CD8-positive, alpha-beta memory T cell (primary cell): ENCODE results near the gene PPARA. TPM values are rescaled to one million over a fixed set of nuclear protein-coding genes. Genes with fewer than 3 reads are reported as not detected.
A peak's percentile ranks its signal among the peaks of the same experiment; 100 is the strongest.
"Not testable (repeated sequence)": the region's sequence is repeated elsewhere in the genome, so short reads cannot be mapped to it uniquely, and the experiment has no call there.

ENCODE experiments used
- CTCF ChIA-PET: fragments of 350-600 bp; sonication (Branson Sonifier 250); formaldehyde crosslinking; loops from one replicate; lab custom pipeline; 2021; ENCODE audit warnings: antibody characterized with exemption; lab: Charles Lee
- POLR2A ChIA-PET: fragments of 350-600 bp; sonication (Branson Sonifier 250); formaldehyde crosslinking; loops from one replicate; lab custom pipeline; 2021; ENCODE audit warnings: antibody characterized with exemption; lab: Charles Lee
- DNase-seq, 5 donors: peaks; one replicate each; pipeline versions ENCODE4 v3.0.0 to v3.0.0-alpha.2; 2020 to 2022; ENCODE audit warnings: mixed read lengths in 1 of 5
- H3K27ac ChIP-seq: one replicate; pipeline ENCODE4 v1.7.0; 2013; ENCODE audit warnings: low read depth, mild to moderate bottlenecking, low read length, moderate library complexity
- H3K27me3 ChIP-seq: 2 replicates; pipeline ENCODE4 v1.7.0; 2013; ENCODE audit warnings: low read length, mild to moderate bottlenecking; ENCODE audit not compliant: insufficient read depth, poor library complexity, severe bottlenecking
- H3K36me3 ChIP-seq: 2 replicates; pipeline ENCODE4 v1.7.0; 2013; ENCODE audit warnings: mild to moderate bottlenecking, low read length, moderate library complexity; ENCODE audit not compliant: insufficient read depth
- H3K4me1 ChIP-seq: 2 replicates; pipeline ENCODE4 v1.7.0; 2013; ENCODE audit warnings: mild to moderate bottlenecking, low read length, moderate library complexity; ENCODE audit not compliant: insufficient read depth
- H3K4me3 ChIP-seq: 2 replicates; pipeline ENCODE4 v1.7.0; 2013; ENCODE audit warnings: mild to moderate bottlenecking, low read length
- H3K9me3 ChIP-seq: 2 replicates; pipeline ENCODE4 v1.7.0; 2013; ENCODE audit warnings: mild to moderate bottlenecking, low read length
- H3K27ac Mint-ChIP-seq, 8 donors: one replicate each; pipeline ENCODE4 v1.8.0; 2020 to 2021; ENCODE audit warnings: mixed read lengths in 8 of 8, mild to moderate bottlenecking in 6 of 8, inconsistent platforms in 3 of 8, moderate library complexity in 3 of 8
- H3K27me3 Mint-ChIP-seq, 2 donors: one replicate each; pipeline ENCODE4 v1.8.0; 2020 to 2021; ENCODE audit warnings: mixed read lengths in 2 of 2, mild to moderate bottlenecking in 1 of 2, moderate library complexity in 1 of 2
- H3K36me3 Mint-ChIP-seq, 3 donors: one replicate each; pipeline ENCODE4 v1.8.0; 2020 to 2021; ENCODE audit warnings: mixed read lengths in 3 of 3, inconsistent platforms in 1 of 3, mild to moderate bottlenecking in 1 of 3
- H3K4me1 Mint-ChIP-seq, 3 donors: one replicate each; pipeline ENCODE4 v1.8.0; 2020 to 2021; ENCODE audit warnings: mixed read lengths in 3 of 3, inconsistent platforms in 1 of 3, mild to moderate bottlenecking in 1 of 3
- H3K4me3 Mint-ChIP-seq, 7 donors: one replicate each; pipeline ENCODE4 v1.8.0; 2020 to 2021; ENCODE audit warnings: mixed read lengths in 7 of 7, mild to moderate bottlenecking in 6 of 7, moderate library complexity in 4 of 7, inconsistent platforms in 2 of 7
- H3K9me3 Mint-ChIP-seq, 5 donors: one replicate each; pipeline ENCODE4 v1.8.0; 2020 to 2022; ENCODE audit warnings: mixed read lengths in 5 of 5, mild to moderate bottlenecking in 3 of 5, moderate library complexity in 2 of 5, inconsistent platforms in 1 of 5
- polyA plus RNA-seq: library from polyadenylated mRNA; unstranded; fragments of 300-500 nt; fragmentation: Illumina TruSeq; gene quantifications from one replicate; pipeline ENCODE4 v1.2.3, GENCODE V29; 2021
- total RNA-seq, 2 experiments: library from RNA; stranded (reverse); gene quantifications; one replicate each; pipeline ENCODE4 v1.2.3, GENCODE V29; 2021

Gene PPARA
- total and polyA plus RNA-seq, 3 experiments from 2014 or later = 10.1 to 12.9 (median 11.2) TPM

DNA sequence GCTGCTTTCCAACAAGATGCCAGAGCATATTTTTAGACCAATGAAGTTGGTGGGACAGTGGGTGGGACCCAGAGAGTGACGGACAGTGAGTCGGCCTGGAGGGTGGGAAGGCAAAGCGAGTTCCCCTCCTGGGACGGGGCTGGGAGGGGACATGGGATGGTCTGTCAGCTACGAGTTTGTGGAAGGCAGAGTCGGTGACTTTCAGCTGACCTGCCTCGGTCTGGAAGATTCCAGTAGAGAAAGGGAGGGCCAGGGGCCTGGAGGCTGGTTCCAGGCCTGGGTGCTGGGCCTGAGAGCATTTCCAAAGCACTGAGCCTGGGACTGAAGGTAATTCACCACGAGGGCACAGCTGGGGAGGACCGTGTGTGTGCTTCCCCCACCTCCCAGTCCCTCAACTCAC lies 10.9 kb upstream of the PPARA start:
- H3K27me3 Mint-ChIP-seq, H3K4me1 Mint-ChIP-seq, H3K9me3 Mint-ChIP-seq, H3K27ac ChIP-seq, H3K4me1 ChIP-seq, H3K4me3 Mint-ChIP-seq, CTCF ChIA-PET, H3K4me3 ChIP-seq, H3K27ac Mint-ChIP-seq, H3K27me3 ChIP-seq, H3K9me3 ChIP-seq, H3K36me3 ChIP-seq, DNase-seq, H3K36me3 Mint-ChIP-seq: not testable (repeated sequence)
- POLR2A ChIA-PET = interaction anchor here (0.6 kb wide), 1 partner anchor 33 kb away, joined by 3 read pairs; no protein-coding TSS in a partner anchor

- POLR2A ChIA-PET = interaction anchor here (0.6 kb wide), 1 partner anchor 33 kb away, joined by 3 read pairs; no protein-coding TSS in a partner anchor
- DNase-seq = no peak
- H3K4me1 Mint-ChIP-seq = peaks cover 0 to 5% (median 5%) of the 10 kb centered on the region in 3 donors
- peaks cover 0 to 2% of the 10 kb centered on the region in 2 donors for H3K27me3 Mint-ChIP-seq
- H3K4me3 Mint-ChIP-seq = no peak overlapping the region
- Histone ChIP-seq H3K27ac (no peak overlapping the region), H3K4me1 (no peaks in the 10 kb centered on the region), H3K4me3 (no peak overlapping the region), H3K36me3 (no peaks in the 10 kb centered on the region), H3K9me3 (no peaks in the 10 kb centered on the region), H3K27me3 (no peaks in the 10 kb centered on the region)
- H3K27ac Mint-ChIP-seq = no peak overlapping the region
- no peaks in the 10 kb centered on the region for H3K9me3 Mint-ChIP-seq
- no peaks in the 10 kb centered on the region for H3K36me3 Mint-ChIP-seq
- CTCF ChIA-PET = interaction anchor here (0.9 kb wide), 1 partner anchor 9 kb away, joined by 3 read pairs; no protein-coding TSS in a partner anchor
Observed at GRCh38 chr22:46139895-46140350, 10.4 kb upstream of the PPARA start.

DNA sequence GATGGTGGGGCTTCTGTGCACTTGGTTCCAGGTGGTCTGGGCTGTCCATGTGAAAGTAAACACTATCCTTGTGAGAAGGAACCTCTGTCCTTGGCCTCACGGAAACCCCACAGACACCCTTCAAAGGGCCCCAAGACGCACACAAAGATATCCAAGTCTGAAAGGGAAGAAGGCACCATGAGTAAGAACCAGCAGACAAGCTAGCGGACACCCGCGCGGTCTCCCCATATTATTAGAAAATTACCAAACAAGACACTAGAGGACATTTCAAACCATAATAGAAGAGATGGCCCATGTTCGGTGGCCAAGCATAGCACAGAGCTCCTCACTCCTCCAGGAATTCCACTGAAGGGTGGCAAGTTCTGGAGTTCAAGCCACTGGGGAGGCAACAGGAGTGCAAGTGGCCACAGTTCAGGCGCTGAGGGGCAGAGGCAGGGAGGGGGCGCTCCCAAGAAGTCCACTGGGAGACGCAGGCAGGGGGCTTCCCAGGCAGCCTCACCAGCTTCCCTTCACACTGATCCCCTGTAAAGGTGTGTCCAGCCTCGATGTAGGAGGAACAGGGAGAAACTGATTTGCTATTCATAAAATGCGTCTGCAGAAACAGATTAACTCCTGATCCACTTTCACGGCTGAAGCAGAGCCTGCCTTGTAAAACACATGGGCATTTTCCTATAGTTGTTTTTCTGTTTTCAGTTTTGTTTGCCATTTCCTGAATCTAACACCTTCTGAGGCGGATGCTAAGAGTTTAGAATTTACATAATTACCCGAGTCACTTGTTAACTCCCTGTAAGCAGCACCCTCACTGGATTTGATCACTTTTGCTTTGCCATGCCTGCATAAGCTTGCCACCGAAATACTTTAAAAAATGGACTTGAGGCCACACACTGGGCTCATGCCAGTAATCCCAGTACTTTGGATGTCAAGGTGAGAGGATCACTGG lies 9.1 kb upstream of the PPARA start:
- Mint-ChIP-seq H3K27ac (peak overlapping the region in 1 of 8 donors; percentile 19), H3K27me3 (peaks cover 0 to 4% of the 10 kb centered on the region in 2 donors), H3K36me3 (no peaks in the 10 kb centered on the region), H3K9me3 (no peaks in the 10 kb centered on the region), H3K4me1 (peaks cover 0 to 5% (median 5%) of the 10 kb centered on the region in 3 donors), H3K4me3 (peak overlapping the region in 2 of 7 donors; percentile 11 to 37)
- DNase-seq = no peak
- ChIA-PET POLR2A (no interaction called here), CTCF (interaction anchor here (0.9 kb wide), 1 partner anchor 8 kb away, joined by 3 read pairs; no protein-coding TSS in a partner anchor)
- Histone ChIP-seq H3K9me3 (no peaks in the 10 kb centered on the region), H3K36me3 (no peaks in the 10 kb centered on the region), H3K4me3 (no peak overlapping the region), H3K4me1 (no peaks in the 10 kb centered on the region), H3K27me3 (no peaks in the 10 kb centered on the region), H3K27ac (no peak overlapping the region)

DNA sequence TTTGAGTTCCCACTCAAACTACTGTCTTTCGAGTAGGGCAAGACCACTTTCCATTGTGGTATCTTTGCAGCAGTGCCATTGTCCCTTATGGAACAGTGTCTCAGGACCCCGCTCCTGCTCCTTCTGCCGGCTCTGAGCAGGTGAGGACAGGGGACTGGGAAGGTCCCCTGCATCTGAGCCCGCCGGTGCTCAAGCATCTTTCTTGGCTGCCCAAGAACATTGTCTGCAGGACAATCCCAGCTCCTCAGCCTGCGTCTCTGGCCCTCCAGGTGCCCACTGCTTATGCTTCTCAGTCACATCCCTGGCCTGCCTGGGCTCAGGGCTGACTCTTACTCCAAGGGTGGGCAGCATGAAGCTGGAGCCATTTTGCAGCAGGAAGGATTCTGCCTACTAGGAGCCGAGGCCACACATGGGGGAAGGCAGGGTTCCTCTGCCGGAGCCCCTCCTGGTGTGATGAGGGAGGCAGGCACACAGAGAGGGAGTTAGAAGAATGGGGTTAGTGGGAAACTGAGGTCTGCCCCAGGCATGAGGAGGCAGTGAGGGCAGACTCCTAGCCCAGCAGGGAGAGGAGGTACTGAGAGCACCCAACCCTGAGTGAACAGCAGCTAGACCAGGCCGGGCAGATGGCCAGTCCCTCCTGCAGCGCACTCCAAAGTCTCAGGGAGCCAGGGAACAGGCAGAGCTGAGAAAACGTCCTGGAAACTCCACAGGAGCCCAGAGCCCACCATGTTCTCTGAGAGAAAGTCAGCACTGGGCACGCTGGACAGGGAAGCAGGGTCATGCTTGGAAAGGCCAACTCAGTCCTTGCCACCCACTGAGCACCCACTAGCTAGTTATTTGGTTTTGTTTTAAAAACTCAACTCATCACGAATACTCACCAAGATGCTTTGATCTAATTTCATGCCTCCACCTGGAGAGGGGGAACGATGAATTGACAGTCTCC lies 7.5 kb upstream of the PPARA start:
- Histone ChIP-seq H3K27me3 (no peaks in the 10 kb centered on the region), H3K9me3 (no peaks in the 10 kb centered on the region), H3K4me1 (no peaks in the 10 kb centered on the region), H3K36me3 (no peaks in the 10 kb centered on the region), H3K4me3 (no peak overlapping the region), H3K27ac (no peak overlapping the region)
- CTCF ChIA-PET = no interaction called here
- no peaks in the 10 kb centered on the region for H3K36me3 Mint-ChIP-seq
- no peak overlapping the region for H3K4me3 Mint-ChIP-seq
- no peak for DNase-seq
- H3K4me1 Mint-ChIP-seq = peaks cover 0 to 5% (median 5%) of the 10 kb centered on the region in 3 donors
- no peaks in the 10 kb centered on the region for H3K9me3 Mint-ChIP-seq
- no peak overlapping the region for H3K27ac Mint-ChIP-seq
- H3K27me3 Mint-ChIP-seq = peaks cover 0 to 4% of the 10 kb centered on the region in 2 donors
- POLR2A ChIA-PET = no interaction called here

GRCh38 chr22:46143491-46144147 lies 6.7 kb upstream of the PPARA start:
- H3K4me1 Mint-ChIP-seq = peaks cover 0 to 5% (median 5%) of the 10 kb centered on the region in 3 donors
- H3K27ac ChIP-seq = no peak overlapping the region
- POLR2A ChIA-PET = no interaction called here
- H3K9me3 Mint-ChIP-seq = no peaks in the 10 kb centered on the region
- H3K36me3 Mint-ChIP-seq = no peaks in the 10 kb centered on the region
- CTCF ChIA-PET = interaction anchor here (0.7 kb wide), 1 partner anchor 655 kb away, joined by 3 read pairs; no protein-coding TSS in a partner anchor
- no peak overlapping the region for H3K4me3 ChIP-seq
- no peaks in the 10 kb centered on the region for H3K36me3 ChIP-seq
- H3K4me1 ChIP-seq = no peaks in the 10 kb centered on the region
- H3K27ac Mint-ChIP-seq = no peak overlapping the region
- H3K27me3 ChIP-seq = no peaks in the 10 kb centered on the region
- H3K9me3 ChIP-seq = no peaks in the 10 kb centered on the region
- H3K27me3 Mint-ChIP-seq = peaks cover 0 to 4% of the 10 kb centered on the region in 2 donors
- no peak for DNase-seq
- H3K4me3 Mint-ChIP-seq = no peak overlapping the region

GRCh38 chr22:46145361-46145851 lies 4.9 kb upstream of the PPARA start:
- Histone ChIP-seq H3K36me3 (no peaks in the 10 kb centered on the region), H3K27ac (no peak overlapping the region), H3K4me3 (no peak overlapping the region), H3K4me1 (peaks cover 4% of the 10 kb centered on the region), H3K27me3 (no peaks in the 10 kb centered on the region), H3K9me3 (no peaks in the 10 kb centered on the region)
- POLR2A ChIA-PET = no interaction called here
- CTCF ChIA-PET = interaction anchor here (0.7 to 1.7 kb wide), 3 partner anchors 10 to 140 kb away, joined by 3 to 4 read pairs (median 3); no protein-coding TSS in a partner anchor
- no peaks in the 10 kb centered on the region for H3K9me3 Mint-ChIP-seq
- H3K4me3 Mint-ChIP-seq = no peak overlapping the region
- peaks cover 0 to 4% of the 10 kb centered on the region in 2 donors for H3K27me3 Mint-ChIP-seq
- peaks cover 8 to 14% (median 13%) of the 10 kb centered on the region in 3 donors for H3K4me1 Mint-ChIP-seq
- DNase-seq = no peak
- peaks cover 0 to 1% (median 0%) of the 10 kb centered on the region in 3 donors for H3K36me3 Mint-ChIP-seq
- H3K27ac Mint-ChIP-seq = peak overlapping the region in 2 of 8 donors; percentile 39 to 49

- H3K36me3 Mint-ChIP-seq = peaks cover 0 to 3% (median 0%) of the 10 kb centered on the region in 3 donors
- H3K36me3 ChIP-seq = no peaks in the 10 kb centered on the region
- no peak overlapping the region for H3K4me3 ChIP-seq
- no peaks in the 10 kb centered on the region for H3K27me3 ChIP-seq
- no peaks in the 10 kb centered on the region for H3K9me3 ChIP-seq
- peaks cover 0 to 4% of the 10 kb centered on the region in 2 donors for H3K27me3 Mint-ChIP-seq
- H3K4me1 Mint-ChIP-seq = peaks cover 8 to 14% (median 13%) of the 10 kb centered on the region in 3 donors
- ChIA-PET POLR2A (no interaction called here), CTCF (interaction anchor here (0.7 to 1.7 kb wide), 3 partner anchors 9 to 140 kb away, joined by 3 to 4 read pairs (median 3); no protein-coding TSS in a partner anchor)
- H3K27ac Mint-ChIP-seq = peak overlapping the region in 4 of 8 donors; percentile 7 to 49 (median 39)
- peaks cover 4% of the 10 kb centered on the region for H3K4me1 ChIP-seq
- H3K9me3 Mint-ChIP-seq = no peaks in the 10 kb centered on the region
- no peak overlapping the region for H3K27ac ChIP-seq
- peak overlapping the region in 1 of 7 donors; percentile 58 for H3K4me3 Mint-ChIP-seq
- no peak for DNase-seq
Observed at GRCh38 chr22:46145896-46146295, 4.4 kb upstream of the PPARA start.
